ENCODE results near the gene ZCCHC7. TPM values are rescaled to one million over a fixed set of nuclear protein-coding genes. Genes with fewer than 3 reads are reported as not detected.

ZCCHC7 gene
- total and polyA plus RNA-seq, 2 donors (not counting 3 experiments of a cell fraction or from before 2014, with no cell fraction given) = 7.4 to 14.8 TPM

GRCh38 chr9:37192803-37193202, 72.4 kb downstream of the ZCCHC7 start:
- Histone ChIP-seq H3K9me3 (replicated peaks; ENCODE audit: control insufficient read depth, insufficient read depth, low read length) (no peaks in the 10 kb centered on the region), H2AFZ (ENCODE audit: low read depth, low read length) (no peak overlapping the region), H4K20me1 (replicated peaks; ENCODE audit: control insufficient read depth, extremely low read depth, insufficient read depth, low read length) (no peaks in the 10 kb centered on the region), H3K36me3 (ENCODE audit: control insufficient read depth in 2 of 2, extremely low read depth in 1 of 2, insufficient read depth in 2 of 2, low read length in 2 of 2) (no peaks in the 10 kb centered on the region), H3K27me3 (ENCODE audit: control insufficient read depth in 2 of 2, insufficient read depth in 2 of 2, low read length in 2 of 2) (no peaks in the 10 kb centered on the region), H3K4me3 (replicated peaks in 1 of 3; ENCODE audit: insufficient read depth in 1 of 3, low read depth in 1 of 3, low read length in 3 of 3) (no peak overlapping the region), H3K4me2 (ENCODE audit: insufficient read depth, low read length) (no peak overlapping the region), H3K27ac (ENCODE audit: insufficient read depth, low read depth, low read length) (no peak overlapping the region), H3K9ac (replicated peaks; ENCODE audit: extremely low read depth, insufficient read depth, low read length) (no peak overlapping the region), H3K4me1 (ENCODE audit: control insufficient read depth, extremely low read depth, insufficient read depth, low read length) (peaks cover 14% of the 10 kb centered on the region), H3K9me1 (replicated peaks; ENCODE audit: control insufficient read depth, extremely low read depth, insufficient read depth, low read length) (no peaks in the 10 kb centered on the region), H3K79me2 (ENCODE audit: control insufficient read depth, insufficient read depth, low read length) (no peaks in the 10 kb centered on the region)
- no peak for TF ChIP-seq JUN (IDR thresholded peaks at IDR 0.05; ENCODE audit: borderline replicate concordance, insufficient read depth, insufficient read length, low read depth)
- TF ChIP-seq MYC (IDR thresholded peaks at IDR 0.05; ENCODE audit: low read depth, low read length) = no peak
- no peak for TF ChIP-seq GATA2 (IDR thresholded peaks at IDR 0.05; ENCODE audit: insufficient read depth, insufficient read length, low read depth, low read length)
- TF ChIP-seq MAX (IDR thresholded peaks at IDR 0.05; ENCODE audit: insufficient read depth, insufficient read length) = no peak
- TF ChIP-seq CTCF (IDR thresholded peaks at IDR 0.05; ENCODE audit: extremely low read depth in 1 of 2, insufficient read depth in 1 of 2, low read depth in 1 of 2, low read length in 2 of 2) = no peak
- TF ChIP-seq EZH2 (IDR thresholded peaks at IDR 0.05; ENCODE audit: borderline replicate concordance, low read depth, low read length, severe bottlenecking) = no peak
- TF ChIP-seq FOS (IDR thresholded peaks at IDR 0.05; ENCODE audit: borderline replicate concordance, insufficient read depth, low read length) = no peak
- no peak for TF ChIP-seq POLR2AphosphoS5 (IDR thresholded peaks at IDR 0.05; ENCODE audit: insufficient read depth, low read depth, low read length)
- no peak for FAIRE-seq
- ChIA-PET CTCF (interaction anchor here (1.8 kb wide), 1 partner anchor 11 kb away, joined by 4 read pairs; no protein-coding TSS in a partner anchor), POLR2A (no interaction called here)
- intact Hi-C loops (cut with micrococcal nuclease) = loop anchor here (5.0 kb wide), 1 partner anchor 196 kb away; no protein-coding TSS in a partner anchor
- BruUV-seq (replicated peaks) = no TSS peak
- dilution Hi-C loops (cut with MboI; ENCODE audit: extremely low pct_ligation_motif_present, low sequenced_read_pairs) = no loop called here
- DNase-seq (ENCODE audit: low read depth, low spot score) = no peak
